ENCODE measurements around the gene ASB7.

The ASB7 gene

DNA sequence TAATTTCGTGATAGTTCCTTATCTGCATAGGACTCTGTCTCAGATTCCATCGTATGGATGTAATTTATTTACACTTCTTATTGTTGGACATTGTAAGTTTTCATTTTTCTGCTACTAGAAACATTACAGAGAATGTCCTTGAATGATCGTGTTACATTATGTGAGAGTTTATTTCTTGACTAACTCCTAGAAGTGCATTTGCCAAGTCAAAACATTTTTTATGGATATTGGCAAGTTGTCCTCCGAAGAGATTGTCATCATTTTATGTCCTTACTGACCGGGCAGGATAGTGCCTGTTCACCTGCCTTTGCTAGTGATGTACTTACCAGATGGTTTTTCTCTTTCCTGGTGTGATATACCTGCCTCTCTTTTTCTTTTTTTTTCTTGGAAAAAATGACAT lies 13.4 kb downstream of the ASB7 start:
- H3K27ac Mint-ChIP-seq = no peak overlapping the region

DNA sequence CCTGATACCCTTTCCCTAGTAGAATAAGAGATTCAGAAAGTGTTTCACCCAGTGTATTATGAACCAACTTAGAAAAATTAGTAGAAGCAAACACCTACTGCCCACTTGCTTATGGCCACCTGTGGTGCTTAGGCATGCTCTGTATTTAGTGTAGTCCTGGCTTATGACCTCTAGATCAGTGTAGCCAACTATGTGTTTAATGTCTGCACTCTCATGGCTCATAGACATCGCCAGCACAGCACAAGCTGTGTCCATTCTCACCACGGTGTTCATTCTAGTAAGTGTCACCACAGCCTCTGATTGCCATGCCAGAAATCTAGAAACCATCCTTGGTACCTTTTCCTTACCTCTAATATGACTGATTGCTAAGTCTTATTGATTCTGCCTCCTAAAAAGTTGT lies 14.3 kb downstream of the ASB7 start:
- Mint-ChIP-seq H3K9me3 (no peaks in the 10 kb centered on the region), H3K27ac (peak overlapping the region; percentile 35), H3K4me3 (no peak overlapping the region), H3K36me3 (peaks cover 82% of the 10 kb centered on the region), H3K4me1 (peaks cover 22% of the 10 kb centered on the region)
- DNase-seq (ENCODE audit: low spot score in 2 of 2) = no peak
- ATAC-seq = no peak

More for the DNA sequence above, 13.4 kb downstream of the ASB7 start:
- Mint-ChIP-seq H3K4me1 (peaks cover 22% of the 10 kb centered on the region), H3K36me3 (peaks cover 90% of the 10 kb centered on the region), H3K9me3 (no peaks in the 10 kb centered on the region), H3K4me3 (no peak overlapping the region)
- no peak for ATAC-seq
- DNase-seq (ENCODE audit: low spot score in 2 of 2) = no peak

DNA sequence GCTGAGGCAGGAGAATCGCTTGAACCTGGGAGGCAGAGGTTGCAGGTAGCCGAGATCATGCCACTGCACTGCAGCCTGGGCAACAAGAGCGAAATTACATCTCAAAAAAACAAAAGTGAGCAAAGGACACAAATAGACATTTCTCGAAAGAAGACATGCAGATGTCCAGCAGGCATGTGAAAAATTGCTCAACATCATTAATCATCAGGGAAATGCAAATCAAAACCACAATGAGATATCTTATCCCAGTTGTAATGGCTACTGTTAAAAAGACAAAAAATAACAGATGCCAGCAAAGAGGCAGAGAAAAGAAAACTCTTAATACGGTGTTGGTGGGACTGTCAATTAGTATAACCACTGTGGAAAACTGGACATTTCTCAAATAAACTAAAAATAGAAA lies 20.9 kb downstream of the ASB7 start:
- H3K27ac Mint-ChIP-seq = no peak overlapping the region
- H3K4me3 Mint-ChIP-seq = no peak overlapping the region
- H3K36me3 Mint-ChIP-seq = peaks cover 26% of the 10 kb centered on the region
- ATAC-seq = no peak
- peaks cover 6% of the 10 kb centered on the region for H3K4me1 Mint-ChIP-seq
- DNase-seq (ENCODE audit: low spot score in 2 of 2) = no peak
- H3K9me3 Mint-ChIP-seq = no peaks in the 10 kb centered on the region

DNA sequence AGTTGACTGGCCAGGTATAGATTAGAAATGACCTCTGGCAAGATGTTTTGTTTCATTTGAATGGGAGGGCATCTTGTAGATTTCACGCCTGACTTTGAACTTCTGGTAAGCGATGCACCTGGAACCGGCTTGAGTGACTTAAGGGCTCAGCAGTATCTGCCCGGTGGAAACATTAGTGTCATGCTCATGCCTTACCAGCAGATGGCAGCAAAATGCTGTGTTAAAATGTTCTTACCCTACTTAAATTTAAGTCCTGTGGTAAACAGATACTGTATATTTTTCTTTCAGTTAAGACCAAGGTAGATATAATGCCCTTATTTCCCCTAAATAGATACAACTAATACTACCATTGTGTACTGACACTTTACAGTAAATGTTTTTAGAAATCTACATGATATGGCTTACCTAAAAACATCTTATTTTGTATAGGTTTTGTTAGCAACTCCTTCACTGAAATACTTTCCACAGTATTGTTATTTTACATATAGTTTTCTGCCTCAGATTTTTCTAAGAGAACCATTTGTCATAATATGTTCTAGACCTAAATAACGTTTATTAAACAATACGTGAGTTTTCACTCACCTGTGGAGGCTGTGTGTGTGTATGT lies 25.5 kb downstream of the ASB7 start:
- peak; percentile 50 to 72 for DNase-seq (ENCODE audit: low spot score in 2 of 2)
- Mint-ChIP-seq H3K9me3 (no peaks in the 10 kb centered on the region), H3K36me3 (peaks cover 45% of the 10 kb centered on the region), H3K4me1 (peaks cover 16% of the 10 kb centered on the region), H3K27ac (no peak overlapping the region), H3K4me3 (no peak overlapping the region)
- peak; percentile 71 for ATAC-seq

DNA sequence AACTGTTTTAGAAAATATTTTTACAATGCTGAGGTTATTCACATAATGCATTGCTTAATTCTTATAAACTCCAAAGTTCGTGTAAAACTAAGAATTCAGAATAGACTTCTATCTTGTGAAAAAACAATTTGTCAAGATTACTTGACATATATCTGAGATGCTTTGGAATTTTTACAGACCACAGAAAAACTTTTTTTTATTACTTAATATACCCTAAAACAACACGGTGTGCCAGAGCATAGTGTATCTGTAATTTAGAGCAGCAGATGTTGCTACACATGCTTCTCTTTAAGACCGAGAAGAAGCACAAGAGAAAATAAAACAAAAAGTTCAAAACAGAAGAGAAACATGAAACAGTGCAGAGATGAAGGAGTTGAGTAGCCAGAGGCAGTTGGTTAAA lies 26.4 kb downstream of the ASB7 start:
- Mint-ChIP-seq H3K4me1 (peaks cover 25% of the 10 kb centered on the region), H3K4me3 (no peak overlapping the region), H3K27ac (no peak overlapping the region), H3K36me3 (peaks cover 54% of the 10 kb centered on the region), H3K9me3 (no peaks in the 10 kb centered on the region)
- DNase-seq (ENCODE audit: low spot score in 2 of 2) (no peak), ATAC-seq (no peak)

DNA sequence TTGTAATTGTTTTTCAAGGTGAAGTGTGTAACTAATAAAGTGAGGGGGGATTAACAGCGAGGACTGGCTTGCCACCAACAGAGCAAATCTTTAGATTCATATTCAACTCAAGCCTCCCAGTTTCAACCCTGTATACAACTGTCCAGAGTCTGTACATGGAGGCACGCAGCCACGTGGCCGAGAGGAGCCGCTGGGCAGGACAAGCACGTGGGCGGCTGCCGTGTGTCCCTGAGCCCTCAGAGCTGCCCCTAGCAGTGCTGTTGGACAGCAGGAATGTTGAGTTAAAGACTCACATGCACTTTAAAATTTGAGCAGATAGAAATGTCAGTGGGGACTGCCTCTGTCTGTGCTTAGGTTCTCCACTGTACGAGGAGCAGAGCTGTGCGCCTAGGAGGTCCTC lies 29.4 kb downstream of the ASB7 start:
- Mint-ChIP-seq H3K36me3 (peaks cover 61% of the 10 kb centered on the region), H3K4me1 (peaks cover 47% of the 10 kb centered on the region)

DNA sequence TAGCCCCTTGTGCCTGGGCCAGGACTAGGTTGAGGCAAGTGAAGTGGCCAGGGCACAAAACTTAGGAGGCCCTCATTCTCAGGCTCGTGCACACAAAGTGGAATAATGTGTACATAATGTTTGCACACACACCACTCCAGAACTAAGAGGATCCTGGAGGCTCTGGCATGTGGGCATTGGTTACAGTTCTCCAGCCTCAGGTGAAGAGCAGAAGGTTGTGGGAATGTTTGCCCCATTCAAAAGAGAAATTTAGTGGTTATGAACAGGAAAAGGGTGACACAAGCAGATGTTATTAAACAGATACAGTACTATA lies 31.3 kb downstream of the ASB7 start:
- peaks cover 54% of the 10 kb centered on the region for H3K4me1 Mint-ChIP-seq
- ATAC-seq (no peak), DNase-seq (ENCODE audit: low spot score in 2 of 2) (no peak)
- no peaks in the 10 kb centered on the region for H3K9me3 Mint-ChIP-seq
- H3K4me3 Mint-ChIP-seq = no peak overlapping the region
- no peak overlapping the region for H3K27ac Mint-ChIP-seq
- peaks cover 54% of the 10 kb centered on the region for H3K36me3 Mint-ChIP-seq

More for the DNA sequence above, 29.4 kb downstream of the ASB7 start:
- no peak for DNase-seq (ENCODE audit: low spot score in 2 of 2)
- Mint-ChIP-seq H3K9me3 (no peaks in the 10 kb centered on the region), H3K27ac (no peak overlapping the region), H3K4me3 (no peak overlapping the region)
- no peak for ATAC-seq

DNA sequence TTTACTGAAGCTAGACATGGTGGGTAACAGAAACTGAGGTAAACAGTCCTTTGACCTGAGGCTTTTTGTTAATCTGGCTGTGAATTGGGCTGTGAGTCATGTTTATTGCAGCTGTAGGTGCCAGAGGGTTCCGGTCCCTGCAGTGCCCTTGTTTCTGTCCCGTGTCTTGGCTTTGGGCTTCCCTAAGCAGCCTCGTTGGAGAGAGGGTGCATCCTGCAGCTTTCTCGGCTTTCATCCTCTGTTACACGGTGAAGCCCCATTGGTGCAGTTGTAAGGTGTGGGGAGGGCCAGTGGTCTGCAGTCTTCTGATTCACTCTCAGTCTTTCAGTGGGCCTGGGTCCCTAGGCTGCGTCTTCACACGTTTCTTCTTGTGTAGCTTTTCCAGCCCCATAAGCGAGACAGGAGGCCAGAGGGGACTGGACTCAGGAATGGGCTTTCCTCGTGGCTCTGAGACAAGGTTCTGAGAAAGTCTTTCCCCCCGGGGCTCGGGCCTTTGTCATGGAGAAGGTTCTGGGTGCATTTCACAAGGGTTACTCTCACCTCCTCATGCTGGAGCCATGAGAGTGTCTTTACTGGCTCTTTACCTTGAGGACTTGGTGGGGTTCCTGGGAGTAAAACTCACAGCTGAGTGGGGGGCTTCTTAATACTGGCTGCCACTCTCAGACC lies 33.1 kb downstream of the ASB7 start:
- H3K9me3 Mint-ChIP-seq = no peaks in the 10 kb centered on the region
- no peak for DNase-seq (ENCODE audit: low spot score in 2 of 2)
- H3K4me3 Mint-ChIP-seq = no peak overlapping the region
- H3K4me1 Mint-ChIP-seq = peaks cover 56% of the 10 kb centered on the region
- H3K27ac Mint-ChIP-seq = peak overlapping the region; percentile 79
- H3K36me3 Mint-ChIP-seq = peaks cover 39% of the 10 kb centered on the region
- ATAC-seq = no peak

DNA sequence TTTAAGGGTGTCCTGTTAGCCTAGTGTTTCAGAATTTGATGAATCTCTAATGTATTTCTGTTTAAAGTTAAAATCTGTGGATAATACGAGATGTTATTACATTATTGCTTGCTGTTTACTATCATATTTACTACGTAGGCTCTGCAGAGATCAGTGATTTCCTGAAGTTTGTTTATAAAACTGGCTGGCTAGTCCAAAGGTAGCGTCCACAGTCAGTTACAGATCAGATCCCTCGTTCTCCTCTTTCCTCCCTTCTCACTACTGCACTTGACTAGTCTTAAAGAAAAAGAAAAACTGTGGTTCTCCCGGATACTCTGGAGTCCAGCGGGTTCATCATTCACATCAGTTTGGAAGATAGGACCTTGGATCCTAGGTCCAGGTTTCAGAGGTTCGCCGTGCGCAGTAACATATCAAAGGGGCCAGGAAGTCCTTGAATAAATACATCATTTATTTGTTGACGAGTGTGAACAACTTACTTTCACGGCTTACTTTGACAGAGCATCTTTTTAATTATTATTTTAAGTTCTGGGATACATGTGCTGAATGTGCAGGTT lies 35.9 kb downstream of the ASB7 start:
- H3K4me1 Mint-ChIP-seq = peaks cover 67% of the 10 kb centered on the region
- DNase-seq (ENCODE audit: low spot score in 2 of 2) = no peak
- no peak overlapping the region for H3K4me3 Mint-ChIP-seq
- H3K36me3 Mint-ChIP-seq = peaks cover 12% of the 10 kb centered on the region
- no peak for ATAC-seq
- H3K27ac Mint-ChIP-seq = peak overlapping the region; percentile 21
- H3K9me3 Mint-ChIP-seq = no peaks in the 10 kb centered on the region

DNA sequence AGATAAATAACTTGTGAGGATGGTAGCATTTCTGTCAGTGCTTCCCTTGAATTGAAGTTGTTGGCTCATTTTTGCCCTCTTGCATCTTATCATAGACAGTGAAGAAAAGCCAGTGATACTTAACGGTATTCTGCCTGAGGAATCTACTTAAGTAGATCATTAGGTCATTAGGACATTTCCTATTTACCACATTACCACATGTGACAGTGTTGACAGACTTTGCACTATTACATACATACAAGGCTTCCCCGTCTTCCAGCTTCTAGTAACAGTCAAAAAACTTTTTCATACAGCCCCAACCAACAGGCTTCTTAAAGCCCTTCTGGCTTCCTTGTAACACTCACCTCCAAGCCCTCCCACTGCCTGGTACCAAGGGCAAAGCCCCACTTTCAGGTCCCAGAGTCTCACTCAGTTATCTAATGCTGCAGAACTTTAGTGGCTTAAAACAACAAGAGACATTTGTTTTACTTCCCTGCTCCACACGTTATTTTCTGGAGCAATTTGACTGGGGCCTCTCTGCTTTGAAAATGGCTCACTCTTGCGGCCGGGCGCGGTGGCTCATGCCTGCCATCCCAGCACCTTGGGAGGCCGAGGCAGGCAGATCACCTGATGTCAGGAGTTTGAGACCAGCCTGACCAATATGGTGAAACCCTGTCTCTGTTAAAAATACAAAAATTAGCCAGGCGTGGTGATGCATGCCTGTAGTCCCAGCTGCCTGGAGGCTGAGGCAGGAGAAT lies 40.0 kb downstream of the ASB7 start:
- H3K36me3 Mint-ChIP-seq = no peaks in the 10 kb centered on the region
- H3K27ac Mint-ChIP-seq = peak overlapping the region; percentile 18
- peaks cover 50% of the 10 kb centered on the region for H3K4me1 Mint-ChIP-seq
- no peak for ATAC-seq
- no peaks in the 10 kb centered on the region for H3K9me3 Mint-ChIP-seq
- DNase-seq (ENCODE audit: low spot score in 2 of 2) = no peak
- H3K4me3 Mint-ChIP-seq = no peak overlapping the region

DNA sequence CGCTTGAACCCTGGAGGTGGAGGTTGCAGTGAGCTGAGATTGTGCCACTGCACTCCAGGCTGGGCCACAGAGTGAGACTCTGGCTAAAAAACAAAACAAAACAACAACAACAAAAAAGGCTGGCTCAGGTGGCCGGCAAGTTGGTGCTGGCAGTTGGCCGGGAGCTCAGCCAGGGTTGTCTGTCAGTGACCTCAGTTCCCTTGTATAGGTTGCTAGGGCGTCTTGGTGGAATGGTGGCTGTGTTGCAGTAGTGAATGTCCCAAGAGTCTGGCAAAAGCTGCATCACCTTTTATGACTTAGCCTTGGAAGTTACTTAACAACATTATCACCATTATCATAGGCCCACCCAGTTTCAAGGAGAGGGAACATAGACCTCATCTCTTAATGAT lies 40.6 kb downstream of the ASB7 start:
- H3K9me3 Mint-ChIP-seq = no peaks in the 10 kb centered on the region
- no peak for DNase-seq (ENCODE audit: low spot score in 2 of 2)
- no peak for ATAC-seq
- no peak overlapping the region for H3K27ac Mint-ChIP-seq
- H3K36me3 Mint-ChIP-seq = peaks cover 2% of the 10 kb centered on the region
- peaks cover 50% of the 10 kb centered on the region for H3K4me1 Mint-ChIP-seq
- H3K4me3 Mint-ChIP-seq = no peak overlapping the region

DNA sequence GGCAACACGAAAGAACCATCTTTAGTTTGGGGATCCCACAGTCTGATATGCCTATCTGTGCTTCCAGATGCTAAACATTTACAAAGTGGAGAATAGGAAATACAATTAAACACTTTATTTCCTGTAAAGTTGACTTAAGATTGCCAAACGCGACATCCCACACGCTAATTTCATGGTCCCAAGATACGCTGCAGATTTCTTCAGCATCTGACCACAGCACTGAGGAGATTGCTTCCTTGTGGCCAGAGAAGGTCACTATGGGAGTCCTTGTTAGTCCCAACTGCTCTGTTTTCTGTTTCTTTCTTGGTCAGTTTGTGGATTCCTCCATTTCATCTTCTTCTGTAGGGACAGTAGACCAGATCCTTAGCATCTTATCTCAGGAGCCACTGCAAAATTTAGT lies 43.3 kb downstream of the ASB7 start:
- Mint-ChIP-seq H3K36me3 (peaks cover 27% of the 10 kb centered on the region), H3K4me1 (peaks cover 31% of the 10 kb centered on the region), H3K4me3 (no peak overlapping the region), H3K9me3 (no peaks in the 10 kb centered on the region), H3K27ac (no peak overlapping the region)
- no peak for DNase-seq (ENCODE audit: low spot score in 2 of 2)
- no peak for ATAC-seq

DNA sequence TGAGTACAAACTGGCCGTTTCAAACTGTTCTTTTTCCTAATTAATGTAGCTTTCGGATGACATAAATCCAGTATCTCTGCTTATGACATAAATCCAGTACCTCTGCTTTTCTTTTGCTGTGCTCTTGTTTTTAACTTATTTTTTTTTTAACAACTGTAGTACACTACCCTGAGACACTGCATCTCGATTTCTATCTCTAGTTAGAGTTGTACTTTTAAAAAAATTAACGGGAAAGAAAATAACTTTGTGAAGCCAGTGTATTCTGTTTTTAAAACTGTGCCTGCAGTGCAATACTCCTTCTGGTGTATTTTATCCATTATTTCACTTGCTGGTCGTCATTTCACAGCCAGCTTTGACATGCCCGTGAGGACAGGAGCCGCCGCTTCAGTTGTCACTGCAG lies 46.6 kb downstream of the ASB7 start:
- DNase-seq (ENCODE audit: low spot score in 2 of 2) = no peak
- H3K4me3 Mint-ChIP-seq = no peak overlapping the region
- H3K4me1 Mint-ChIP-seq = peaks cover 8% of the 10 kb centered on the region
- no peak overlapping the region for H3K27ac Mint-ChIP-seq
- H3K36me3 Mint-ChIP-seq = peaks cover 42% of the 10 kb centered on the region
- no peak for ATAC-seq
- H3K9me3 Mint-ChIP-seq = no peaks in the 10 kb centered on the region

DNA sequence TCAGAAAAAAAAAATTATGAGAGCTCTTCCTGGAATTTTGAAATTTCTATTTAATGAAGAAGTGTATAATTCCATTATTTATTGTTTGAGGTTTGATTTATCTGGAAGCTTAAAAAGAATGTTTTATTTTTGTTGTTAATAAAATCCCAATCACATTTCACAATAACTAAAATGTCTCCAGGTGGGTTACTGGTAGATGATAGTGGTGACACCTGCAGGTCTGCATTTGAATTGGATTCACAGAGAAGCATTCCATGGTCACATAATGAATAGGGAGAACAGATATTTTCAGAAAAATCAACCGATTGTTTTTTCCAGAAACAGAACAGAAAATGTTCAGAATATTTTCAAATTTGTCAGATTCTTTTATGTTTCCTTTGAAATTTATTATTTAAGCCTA lies 48.3 kb downstream of the ASB7 start:
- Mint-ChIP-seq H3K9me3 (no peaks in the 10 kb centered on the region), H3K4me3 (no peak overlapping the region), H3K27ac (no peak overlapping the region), H3K36me3 (peaks cover 42% of the 10 kb centered on the region), H3K4me1 (peaks cover 4% of the 10 kb centered on the region)
- DNase-seq (ENCODE audit: low spot score in 2 of 2) (no peak), ATAC-seq (no peak)

DNA sequence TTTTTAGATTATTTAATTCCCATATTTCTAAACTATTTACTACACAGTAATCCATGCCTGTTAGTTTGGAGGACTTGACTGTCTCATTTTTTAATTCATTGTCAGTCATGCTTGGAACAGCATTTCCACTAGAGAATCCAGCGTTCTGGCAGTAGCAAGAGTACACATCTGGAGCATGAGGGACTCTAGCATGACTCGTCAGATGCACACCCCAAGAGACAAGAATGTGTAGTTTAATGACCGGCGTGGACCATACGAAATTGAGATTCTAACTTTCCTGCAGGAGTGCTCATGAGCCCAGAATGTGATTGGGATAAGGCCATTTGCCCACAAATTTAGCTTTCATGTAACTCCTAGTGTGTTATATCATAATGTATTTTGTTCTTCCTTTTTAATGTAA lies 48.9 kb downstream of the ASB7 start:
- ATAC-seq (no peak), DNase-seq (ENCODE audit: low spot score in 2 of 2) (no peak)
- Mint-ChIP-seq H3K36me3 (peaks cover 42% of the 10 kb centered on the region), H3K4me1 (no peaks in the 10 kb centered on the region), H3K27ac (no peak overlapping the region), H3K9me3 (no peaks in the 10 kb centered on the region), H3K4me3 (no peak overlapping the region)

DNA sequence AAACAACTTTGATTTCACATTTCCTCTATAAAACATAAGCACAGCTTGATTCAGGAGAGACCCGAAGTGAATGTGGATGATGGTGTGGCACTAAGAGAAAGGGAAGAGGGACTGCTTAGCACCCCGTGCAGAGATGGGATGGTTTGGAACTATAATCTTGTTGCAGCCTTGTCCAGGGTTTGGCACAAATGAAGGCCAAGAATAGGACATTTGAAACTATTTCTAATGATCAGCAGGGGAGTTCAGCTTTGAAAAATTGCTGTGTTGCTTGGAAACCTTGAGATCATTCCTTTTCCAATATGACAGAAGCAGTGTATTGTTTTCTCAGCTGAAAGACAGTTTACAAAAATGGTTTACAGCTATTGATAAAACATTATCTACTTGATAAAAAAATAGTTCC lies 49.7 kb downstream of the ASB7 start:
- Mint-ChIP-seq H3K36me3 (peaks cover 42% of the 10 kb centered on the region), H3K4me1 (no peaks in the 10 kb centered on the region), H3K27ac (no peak overlapping the region), H3K4me3 (no peak overlapping the region), H3K9me3 (no peaks in the 10 kb centered on the region)
- DNase-seq (ENCODE audit: low spot score in 2 of 2) = no peak
- ATAC-seq = no peak
